H7 (cell line): ENCODE results near the gene TENM4. TPM values are rescaled to one million over a fixed set of nuclear protein-coding genes. Genes with fewer than 3 reads are reported as not detected.

Experiments used
- DNase-seq: peaks from one replicate; pipeline ENCODE4 v3.0.0; 2012
- H3K27me3 ChIP-seq: 2 replicates; pipeline ENCODE4 v1.6.0; 2011; ENCODE audit warnings: mild to moderate bottlenecking, low read length; ENCODE audit not compliant: control insufficient read depth, insufficient read depth
- H3K36me3 ChIP-seq: replicated peaks from 2 replicates; pipeline ENCODE4 v1.5.1; 2011; ENCODE audit warnings: low read length; ENCODE audit not compliant: control insufficient read depth, insufficient read depth
- H3K4me3 ChIP-seq: 2 replicates; pipeline ENCODE4 v1.5.1; 2011; ENCODE audit warnings: low read depth, mild to moderate bottlenecking, control low read depth, low read length, moderate library complexity; ENCODE audit not compliant: insufficient read depth
- total RNA-seq: library from RNA; depleted of rRNA; stranded (reverse); fragments of >200 nt; shearing (Covaris generic); gene quantifications from 2 replicates; pipeline ENCODE4 v1.2.3, GENCODE V29; 2014

The TENM4 gene
- total RNA-seq, 1 experiment from 2014 or later, result 29.6 TPM

- Histone ChIP-seq H3K36me3 (no peaks in the 10 kb centered on the region), H3K4me3 (no peak overlapping the region), H3K27me3 (no peaks in the 10 kb centered on the region)
- DNase-seq, result peak; percentile 49
Observed at GRCh38 chr11:78812513-78813293, 628.1 kb downstream of the TENM4 start.

DNA sequence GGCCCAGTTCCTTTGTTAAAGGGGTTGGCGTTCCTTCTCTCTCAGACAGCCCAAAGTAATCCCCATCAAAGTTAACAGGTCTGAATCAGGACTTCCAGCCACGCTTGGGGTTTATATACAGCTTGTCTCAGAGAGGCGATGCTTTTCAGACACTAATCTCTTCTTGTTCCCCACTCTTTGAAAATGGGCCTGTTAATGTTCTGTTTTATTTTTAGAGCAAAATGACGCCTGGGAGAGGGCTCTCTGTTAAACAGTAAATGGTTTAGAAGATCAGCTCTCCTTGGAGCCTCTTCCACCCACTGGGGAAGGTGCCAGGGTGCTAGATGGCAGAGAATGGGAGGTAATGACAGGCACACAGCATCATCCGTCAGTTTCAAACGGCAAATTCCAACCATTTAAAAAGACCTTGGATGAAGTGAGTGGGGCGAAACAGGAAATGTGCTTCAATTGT, 630.2 kb downstream of the TENM4 start:
- Histone ChIP-seq H3K27me3 (no peaks in the 10 kb centered on the region), H3K4me3 (no peak overlapping the region), H3K36me3 (no peaks in the 10 kb centered on the region)
- DNase-seq, result no peak

DNA sequence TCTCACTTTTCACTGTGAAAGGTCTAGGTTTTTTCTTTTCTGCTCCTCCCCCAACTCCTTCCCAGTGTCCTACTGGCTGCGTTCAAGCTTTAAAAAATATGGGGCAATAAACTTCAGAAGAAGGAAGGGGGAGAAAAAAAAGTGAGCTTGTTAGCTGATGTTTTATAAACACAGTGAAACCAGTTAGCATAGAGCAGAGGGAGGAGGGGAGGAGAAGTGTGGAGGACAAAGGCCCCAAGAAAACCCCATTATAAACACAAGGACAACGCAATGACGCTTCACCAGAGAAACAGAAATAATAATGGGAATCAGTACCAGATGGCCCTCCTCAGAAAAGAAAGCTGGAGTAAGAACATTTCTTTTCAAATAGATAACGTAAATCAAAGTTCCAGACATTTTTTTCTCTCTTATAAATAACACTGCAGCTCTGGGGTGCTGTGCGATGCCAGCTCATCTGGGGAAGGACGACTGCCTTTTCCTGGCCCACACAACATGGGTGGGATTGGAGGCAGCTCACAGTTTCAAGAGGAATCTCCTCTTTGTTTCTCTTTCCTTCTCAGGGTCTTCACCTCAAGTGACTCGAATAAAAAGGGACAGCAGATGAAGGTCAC, 630.8 kb downstream of the TENM4 start:
- Histone ChIP-seq H3K36me3 (no peaks in the 10 kb centered on the region), H3K4me3 (no peak overlapping the region), H3K27me3 (no peaks in the 10 kb centered on the region)
- DNase-seq, result no peak

DNA sequence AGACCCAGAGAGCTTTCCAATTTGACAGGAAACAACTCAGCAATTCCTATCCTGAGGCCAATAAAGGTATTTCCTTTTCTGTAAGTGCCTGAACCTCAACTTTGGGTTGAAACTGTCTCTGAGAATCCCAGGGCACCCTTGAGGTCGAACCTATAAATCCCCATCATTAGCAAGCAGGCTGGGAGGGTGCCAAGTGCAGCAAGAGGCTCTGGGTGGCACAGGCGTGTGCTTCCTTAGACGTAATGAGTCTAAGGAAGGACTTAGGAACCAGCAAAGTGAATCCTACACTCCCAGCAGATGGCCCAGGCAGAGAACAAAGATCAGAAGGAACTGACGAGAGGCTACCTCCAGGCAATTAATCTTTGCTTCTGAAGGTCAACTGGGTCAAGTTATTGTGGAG, 631.9 kb downstream of the TENM4 start:
- Histone ChIP-seq H3K4me3 (no peak overlapping the region), H3K36me3 (no peaks in the 10 kb centered on the region), H3K27me3 (no peaks in the 10 kb centered on the region)
- no peak for DNase-seq

- Histone ChIP-seq H3K27me3 (no peaks in the 10 kb centered on the region), H3K36me3 (no peaks in the 10 kb centered on the region), H3K4me3 (no peak overlapping the region)
- no peak for DNase-seq
Observed at GRCh38 chr11:78807351-78807750, 633.5 kb downstream of the TENM4 start.

GRCh38 chr11:78806214-78807004, 634.4 kb downstream of the TENM4 start:
- Histone ChIP-seq H3K27me3 (no peaks in the 10 kb centered on the region), H3K4me3 (no peak overlapping the region), H3K36me3 (no peaks in the 10 kb centered on the region)
- DNase-seq, result no peak

DNA sequence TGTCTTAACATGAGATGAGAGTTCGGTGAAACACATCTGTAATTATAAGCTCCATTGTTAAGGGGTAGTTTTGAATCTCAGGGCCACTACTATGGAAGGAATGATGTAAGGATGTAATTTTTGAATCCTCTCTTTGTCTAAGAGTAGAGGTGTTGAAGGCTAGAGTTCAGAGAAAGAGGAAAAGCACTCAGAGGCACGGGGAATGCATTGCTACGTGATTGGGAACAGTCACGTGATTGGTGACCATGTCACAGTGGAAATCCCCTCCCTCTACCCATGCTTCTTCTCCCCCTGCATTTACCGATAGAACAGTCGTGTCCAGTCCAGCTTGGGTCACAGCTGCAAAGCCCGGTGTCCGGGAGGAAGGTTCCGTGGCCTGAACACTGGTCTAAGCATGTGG, 635.8 kb downstream of the TENM4 start:
- Histone ChIP-seq H3K36me3 (no peaks in the 10 kb centered on the region), H3K4me3 (no peak overlapping the region), H3K27me3 (no peaks in the 10 kb centered on the region)
- DNase-seq, result no peak

DNA sequence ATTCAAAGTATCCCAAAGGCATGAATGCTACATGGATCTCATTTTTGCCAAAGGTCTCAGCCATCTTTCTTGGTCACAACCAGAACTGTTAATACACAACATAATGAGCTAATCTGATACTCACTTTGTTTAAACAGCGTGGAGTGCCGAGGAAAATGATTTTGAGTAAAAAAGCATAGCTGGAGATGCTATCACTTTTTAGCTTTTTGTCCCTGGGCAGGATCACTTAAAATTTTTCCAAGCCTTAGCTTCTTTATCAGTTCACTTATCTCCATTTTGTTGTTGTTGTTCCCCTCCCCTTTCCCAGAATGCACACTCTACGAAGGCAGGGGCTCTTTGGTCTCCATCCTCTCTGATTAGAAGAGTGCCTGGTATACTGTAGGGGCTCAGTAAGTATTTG, 636.8 kb downstream of the TENM4 start:
- no peak for DNase-seq
- H3K36me3 ChIP-seq, result no peaks in the 10 kb centered on the region
- H3K27me3 ChIP-seq, result no peaks in the 10 kb centered on the region
- no peak overlapping the region for H3K4me3 ChIP-seq

GRCh38 chr11:78802058-78802761, 638.6 kb downstream of the TENM4 start:
- no peak for DNase-seq
- Histone ChIP-seq H3K27me3 (no peaks in the 10 kb centered on the region), H3K4me3 (no peak overlapping the region), H3K36me3 (no peaks in the 10 kb centered on the region)

DNA sequence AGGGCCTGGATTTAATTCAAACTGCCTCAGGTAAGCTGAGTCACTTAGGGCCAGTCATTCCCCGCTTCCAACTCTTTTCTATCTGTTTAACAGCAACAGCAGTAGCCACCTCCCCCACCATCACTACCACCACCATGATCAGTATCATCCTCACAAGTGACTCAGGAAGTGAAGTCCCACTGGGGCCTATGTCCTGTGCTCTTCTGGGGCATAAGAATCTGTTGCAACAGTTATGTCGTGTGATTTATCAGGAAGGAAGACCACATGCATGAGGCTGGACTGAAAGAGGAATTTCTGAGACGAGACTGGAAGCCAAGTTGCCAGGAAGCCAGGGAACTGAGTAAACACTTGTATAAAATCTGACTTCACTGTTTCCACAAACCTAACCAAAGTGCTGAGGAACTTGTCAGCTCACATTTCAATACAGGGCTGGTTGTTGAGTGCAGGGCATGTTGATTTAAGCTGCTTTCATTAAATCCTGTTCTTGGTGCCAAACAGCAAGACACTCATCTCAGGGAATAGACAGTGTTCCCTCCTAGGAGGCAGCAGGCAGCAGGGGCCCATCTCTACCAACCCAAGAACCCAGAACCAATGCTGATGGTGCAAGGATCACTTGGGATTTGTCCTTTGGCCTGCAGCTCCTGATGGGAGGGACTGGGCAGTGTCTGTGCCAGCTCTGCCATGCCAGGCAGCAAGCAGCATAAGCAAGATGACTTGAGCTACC, 639.5 kb downstream of the TENM4 start:
- no peak for DNase-seq

GRCh38 chr11:78800756-78801155, 640.1 kb downstream of the TENM4 start:
- no peak for DNase-seq

More for the DNA sequence above, 639.5 kb downstream of the TENM4 start:
- Histone ChIP-seq H3K27me3 (no peaks in the 10 kb centered on the region), H3K4me3 (no peak overlapping the region), H3K36me3 (no peaks in the 10 kb centered on the region)

GRCh38 chr11:78800096-78800690, 640.6 kb downstream of the TENM4 start:
- Histone ChIP-seq H3K4me3 (no peak overlapping the region), H3K36me3 (no peaks in the 10 kb centered on the region), H3K27me3 (no peaks in the 10 kb centered on the region)
- DNase-seq, result no peak

More at GRCh38 chr11:78800756-78801155, 640.1 kb downstream of the TENM4 start:
- Histone ChIP-seq H3K4me3 (no peak overlapping the region), H3K36me3 (no peaks in the 10 kb centered on the region), H3K27me3 (no peaks in the 10 kb centered on the region)

- Histone ChIP-seq H3K27me3 (no peaks in the 10 kb centered on the region), H3K4me3 (no peak overlapping the region), H3K36me3 (no peaks in the 10 kb centered on the region)
- peak; percentile 69 for DNase-seq
Observed at GRCh38 chr11:78798663-78799062, 642.2 kb downstream of the TENM4 start.
